Activated CD4-positive, alpha-beta memory T cell treated with anti-CD3 and anti-CD28 coated beads, Interleukin-2, amount 10 ng/mL, durations not matched to agents 7 days and 5 days (primary cell): ENCODE data around the gene ATG16L2. TPM values are rescaled to one million over a fixed set of nuclear protein-coding genes. Genes with fewer than 3 reads are reported as not detected.
"Not testable (repeated sequence)": the region's sequence is repeated elsewhere in the genome, so short reads cannot be mapped to it uniquely, and the experiment has no call there.

Experiments used
- CTCF ChIA-PET: fragments of 350-600 bp; sonication (Branson Sonifier 250); formaldehyde crosslinking; loops from one replicate; lab custom pipeline; 2021; ENCODE audit warnings: antibody characterized with exemption, inconsistent platforms; lab: Charles Lee
- POLR2A ChIA-PET: fragments of 350-600 bp; sonication (Branson Sonifier 250); formaldehyde crosslinking; loops from one replicate; lab custom pipeline; 2021; ENCODE audit warnings: antibody characterized with exemption; lab: Charles Lee
- DNase-seq: peaks from one replicate; pipeline ENCODE4 v3.0.0-alpha.2; 2020
- H3K27ac Mint-ChIP-seq: one replicate; pipeline ENCODE4 v1.8.0; 2021; ENCODE audit warnings: mild to moderate bottlenecking, mixed read lengths
- H3K27me3 Mint-ChIP-seq: one replicate; pipeline ENCODE4 v1.8.0; 2021; ENCODE audit warnings: mixed read lengths
- H3K36me3 Mint-ChIP-seq: one replicate; pipeline ENCODE4 v1.8.0; 2021; ENCODE audit warnings: low read depth, mixed read lengths
- H3K4me1 Mint-ChIP-seq: one replicate; pipeline ENCODE4 v1.8.0; 2021; ENCODE audit warnings: mixed read lengths
- H3K4me3 Mint-ChIP-seq: one replicate; pipeline ENCODE4 v1.8.0; 2021; ENCODE audit warnings: mild to moderate bottlenecking, mixed read lengths
- H3K9me3 Mint-ChIP-seq: one replicate; pipeline ENCODE4 v1.8.0; 2021; ENCODE audit warnings: mixed read lengths
- total RNA-seq, 2 experiments: library from RNA; stranded (reverse); gene quantifications; one replicate each; pipeline ENCODE4 v1.2.3, GENCODE V29; 2021

The ATG16L2 gene
- total RNA-seq, 2 experiments from 2014 or later: 135 to 137 TPM

DNA sequence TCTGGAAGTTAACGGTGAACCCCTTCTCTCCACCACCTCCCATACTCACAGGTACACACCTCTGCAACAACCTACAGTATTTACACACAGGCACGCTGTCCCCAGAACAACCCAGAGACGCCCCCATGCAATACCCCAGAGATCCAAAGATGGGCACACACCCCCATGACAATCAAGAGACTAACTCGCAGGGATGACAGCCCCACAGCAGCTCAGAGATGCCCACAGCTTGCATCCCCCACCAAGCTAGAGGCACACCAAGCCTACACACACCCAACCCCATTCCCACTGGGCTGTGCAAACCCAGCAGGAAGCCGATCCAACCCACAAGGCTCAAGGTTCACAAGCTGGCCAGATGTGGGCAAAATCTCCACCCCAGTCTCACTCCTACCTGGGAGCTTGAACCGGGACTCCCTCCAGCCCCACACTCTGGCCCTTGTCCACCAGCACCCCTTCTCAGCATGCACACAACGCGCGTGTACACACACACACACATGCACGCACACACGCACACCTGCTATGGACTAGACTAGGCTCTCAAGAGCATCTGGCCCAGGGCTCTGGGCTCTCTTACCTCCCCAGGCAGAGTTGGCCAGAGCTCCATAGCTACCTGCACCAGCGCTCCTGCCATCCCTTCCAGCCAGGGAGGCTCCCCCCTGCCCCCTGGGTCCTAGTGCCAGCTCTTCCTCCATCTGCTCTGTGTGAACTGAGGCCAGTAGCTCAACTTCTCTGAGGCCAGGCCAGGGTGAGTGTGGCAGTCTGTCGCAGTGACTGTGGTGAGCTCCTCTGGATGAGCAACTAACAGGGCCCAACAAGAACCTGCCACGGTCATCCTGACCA lies 31.9 kb upstream of the ATG16L2 start:
- Mint-ChIP-seq H3K9me3 (no peaks in the 10 kb centered on the region), H3K4me3 (peak overlapping the region; percentile 72), H3K4me1 (peaks cover 12% of the 10 kb centered on the region), H3K36me3 (no peaks in the 10 kb centered on the region), H3K27me3 (peaks cover 11% of the 10 kb centered on the region), H3K27ac (no peak overlapping the region)
- ChIA-PET CTCF (interaction anchor here (0.9 to 3.4 kb wide), 6 partner anchors 12 to 360 kb away, joined by 3 to 12 read pairs (median 6); partner anchors contain the start of genes ATG16L2 and STARD10), POLR2A (interaction anchor here (0.8 to 2.0 kb wide), 8 partner anchors 9 to 115 kb away, joined by 3 to 8 read pairs (median 3); partner anchors contain the start of gene STARD10)
- DNase-seq: no peak

DNA sequence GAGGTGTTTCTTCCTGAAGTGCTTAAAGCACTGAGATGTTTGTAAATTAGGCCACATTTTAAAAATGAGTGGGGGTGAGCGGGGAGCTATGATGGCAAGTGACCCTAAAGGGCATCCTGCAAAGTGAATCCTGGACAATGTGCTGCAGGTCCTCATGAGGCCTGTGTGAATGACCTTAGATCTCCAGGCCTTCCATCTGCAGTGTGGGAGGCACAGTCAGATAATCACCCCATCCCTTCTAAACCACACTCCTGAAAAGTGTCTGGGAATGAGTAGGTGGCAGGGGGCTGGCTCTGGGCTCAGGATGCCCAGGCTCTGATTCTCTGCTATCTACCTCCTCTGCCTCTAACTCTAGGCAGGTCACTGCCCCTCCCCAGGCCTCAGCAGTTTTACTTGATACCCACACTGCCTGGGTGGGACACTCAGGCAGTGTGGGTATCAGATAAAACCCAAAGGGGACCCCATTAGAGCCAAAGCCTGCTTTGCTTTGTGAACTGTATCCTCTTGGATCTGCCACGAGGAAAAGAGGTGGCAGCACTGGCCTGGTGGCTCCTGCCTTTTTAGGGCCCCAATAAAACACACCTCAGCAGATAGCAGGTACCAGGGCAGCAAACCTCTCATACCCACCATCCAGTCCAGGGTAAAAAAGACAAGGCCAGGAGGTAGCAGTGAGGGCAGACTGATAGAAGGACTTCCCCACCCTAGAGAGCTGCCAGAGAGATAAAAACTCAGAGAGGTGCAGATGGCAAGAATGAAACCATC lies 30.9 kb upstream of the ATG16L2 start:
- H3K27me3 Mint-ChIP-seq: peaks cover 11% of the 10 kb centered on the region
- H3K36me3 Mint-ChIP-seq: no peaks in the 10 kb centered on the region
- no peak overlapping the region for H3K4me3 Mint-ChIP-seq
- no peaks in the 10 kb centered on the region for H3K9me3 Mint-ChIP-seq
- no peak overlapping the region for H3K27ac Mint-ChIP-seq
- DNase-seq: no peak
- H3K4me1 Mint-ChIP-seq: peaks cover 19% of the 10 kb centered on the region
- CTCF ChIA-PET: interaction anchor here (0.9 to 3.4 kb wide), 6 partner anchors 11 to 359 kb away, joined by 3 to 12 read pairs (median 6); partner anchors contain the start of genes ATG16L2 and STARD10
- POLR2A ChIA-PET: interaction anchor here (1.3 to 2.0 kb wide), 5 partner anchors 10 to 116 kb away, joined by 3 to 8 read pairs (median 3); no protein-coding TSS in a partner anchor

DNA sequence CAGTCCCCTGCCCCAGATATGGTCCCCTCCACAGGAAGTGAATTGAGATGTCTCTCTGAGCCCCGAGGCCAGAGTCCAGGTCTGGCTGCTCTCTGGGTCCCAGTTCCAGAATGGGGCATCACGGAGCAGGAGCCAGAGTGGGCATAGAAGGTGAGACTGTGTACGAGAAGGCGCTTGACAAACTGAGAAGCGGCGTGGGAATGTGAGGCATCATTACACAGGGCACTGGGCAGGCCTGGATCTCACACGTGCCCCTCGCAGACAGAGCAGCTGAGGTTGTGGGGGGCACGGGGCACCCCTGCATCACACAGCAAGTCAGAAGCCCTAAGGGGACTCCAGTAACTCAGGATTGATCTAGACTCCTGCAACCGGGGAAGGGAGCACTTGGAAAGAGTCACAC lies 29.5 kb upstream of the ATG16L2 start:
- CTCF ChIA-PET: no interaction called here
- Mint-ChIP-seq H3K27me3 (peaks cover 8% of the 10 kb centered on the region), H3K36me3 (no peaks in the 10 kb centered on the region), H3K4me3 (no peak overlapping the region), H3K27ac (no peak overlapping the region), H3K9me3 (no peaks in the 10 kb centered on the region), H3K4me1 (peaks cover 19% of the 10 kb centered on the region)
- POLR2A ChIA-PET: no interaction called here
- DNase-seq: no peak

DNA sequence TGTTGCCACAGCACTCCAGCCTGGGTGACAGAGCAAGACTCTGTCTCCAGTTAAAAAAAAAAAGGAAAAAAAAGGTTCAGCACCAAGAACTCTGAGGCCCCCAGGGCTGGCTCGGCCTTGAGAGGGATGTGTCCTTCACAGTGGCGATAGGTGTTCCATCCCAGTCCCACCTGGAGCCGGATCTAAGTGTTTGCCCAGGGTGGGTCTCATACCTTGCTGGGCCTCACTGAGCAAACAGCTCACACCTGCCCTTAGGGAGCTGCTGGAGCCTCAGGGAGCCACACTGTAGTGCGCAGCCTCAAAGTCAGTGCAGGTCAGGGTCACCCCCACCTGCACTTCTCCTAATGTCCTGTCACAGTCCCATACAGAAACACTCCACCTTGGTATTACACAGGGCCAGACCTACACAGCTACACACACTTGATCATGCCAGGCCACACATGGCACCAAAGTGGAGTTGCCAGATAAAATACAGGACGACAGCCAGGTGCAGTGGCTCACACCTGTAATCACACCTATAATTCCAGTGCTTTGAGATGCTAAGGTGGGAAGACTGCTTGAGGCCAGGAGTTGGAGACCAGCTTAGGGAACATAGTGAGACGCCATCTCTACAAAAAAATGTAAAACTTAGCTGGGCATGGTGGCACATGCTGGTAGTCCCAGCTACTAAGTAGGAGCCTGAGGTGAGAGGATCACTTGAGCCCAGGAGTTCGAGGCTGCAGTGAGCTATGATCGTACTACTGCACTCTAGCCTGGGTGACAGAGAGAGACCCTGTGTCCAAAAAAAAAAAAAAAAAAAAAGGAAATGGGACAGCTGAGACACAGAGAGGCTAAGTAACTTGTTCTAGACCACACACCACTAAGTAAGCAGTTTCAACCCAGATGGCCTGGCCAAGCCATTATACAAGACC lies 27.7 kb upstream of the ATG16L2 start:
- Mint-ChIP-seq H3K4me3 (no peak overlapping the region), H3K9me3 (no peaks in the 10 kb centered on the region), H3K27ac (no peak overlapping the region), H3K27me3 (no peaks in the 10 kb centered on the region), H3K36me3 (no peaks in the 10 kb centered on the region), H3K4me1 (peaks cover 16% of the 10 kb centered on the region)
- ChIA-PET POLR2A (interaction anchor here (0.9 to 1.3 kb wide), 3 partner anchors 11 to 390 kb away, joined by 3 to 4 read pairs (median 4); no protein-coding TSS in a partner anchor), CTCF (interaction anchor here (0.7 to 1.8 kb wide), 5 partner anchors 11 to 396 kb away, joined by 3 to 9 read pairs (median 4); no protein-coding TSS in a partner anchor)
- no peak for DNase-seq

DNA sequence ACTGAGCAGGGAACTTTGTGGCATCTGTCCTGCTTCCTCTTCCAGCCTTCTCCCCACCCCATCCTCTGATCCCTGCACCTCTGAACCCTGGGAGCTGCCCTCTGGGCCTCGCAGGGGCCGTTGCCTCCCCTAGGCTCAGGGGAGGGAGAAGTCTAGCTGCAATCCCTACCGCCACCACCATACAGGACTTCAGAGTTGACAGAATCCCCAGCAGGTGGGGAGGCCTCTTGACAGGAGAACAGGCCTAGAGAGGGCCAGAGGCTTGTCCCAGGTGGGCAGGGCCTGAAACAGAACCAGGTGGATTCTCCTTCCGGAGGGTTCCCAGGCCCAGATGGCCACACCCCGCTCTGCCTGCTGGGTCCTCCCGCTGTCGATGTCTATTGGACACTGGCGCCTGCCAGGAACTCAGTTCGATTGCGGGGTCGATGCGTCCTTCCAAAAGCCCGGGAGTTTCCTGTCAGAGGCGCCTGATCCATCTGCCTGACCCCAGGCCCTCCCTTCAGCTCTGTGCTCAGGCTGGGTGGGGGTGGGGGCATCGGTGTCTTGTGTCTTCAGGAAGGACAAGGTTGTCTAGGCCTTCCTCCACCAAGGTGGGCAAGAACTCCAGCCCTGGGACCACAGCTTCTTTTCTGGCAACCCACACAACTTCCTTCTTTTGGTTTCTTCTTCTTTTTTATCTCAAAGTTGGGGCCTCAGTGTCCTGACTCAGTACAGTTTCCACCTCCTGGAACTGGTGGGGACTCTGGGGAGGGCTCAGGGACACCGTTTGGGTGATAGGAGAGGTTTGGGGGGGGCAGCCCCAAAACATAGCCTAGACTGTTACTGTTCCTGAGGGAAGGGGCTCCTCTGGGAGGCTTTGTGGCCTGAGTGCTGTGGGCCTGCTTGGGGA lies 26.8 kb upstream of the ATG16L2 start:
- H3K27ac Mint-ChIP-seq: no peak overlapping the region
- H3K4me3 Mint-ChIP-seq: no peak overlapping the region

DNA sequence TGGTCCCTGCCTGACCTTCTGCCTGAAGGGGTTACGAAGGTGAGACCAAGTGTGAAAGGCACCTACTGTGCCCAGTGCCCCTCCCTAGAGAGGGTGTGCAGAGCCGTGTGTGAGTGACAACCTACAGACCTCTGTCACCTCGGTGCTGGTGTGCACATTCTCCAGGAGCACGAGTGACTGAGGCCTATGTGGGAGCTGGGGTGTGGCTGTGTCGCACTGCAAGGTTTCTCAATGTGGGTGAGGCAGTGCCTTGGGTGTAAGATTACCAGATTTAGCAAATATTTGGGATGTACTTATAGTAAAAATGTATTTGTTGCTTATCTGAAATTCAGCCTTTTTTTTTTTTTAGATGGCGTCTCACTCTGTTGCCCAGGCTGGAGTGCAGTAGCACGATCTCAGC lies 26.0 kb upstream of the ATG16L2 start:
- Mint-ChIP-seq H3K4me1 (peaks cover 17% of the 10 kb centered on the region), H3K27me3 (no peaks in the 10 kb centered on the region), H3K9me3 (no peaks in the 10 kb centered on the region), H3K4me3 (no peak overlapping the region), H3K27ac (no peak overlapping the region), H3K36me3 (no peaks in the 10 kb centered on the region)
- ChIA-PET POLR2A (interaction anchor here (1.0 kb wide), 1 partner anchor 25 kb away, joined by 3 read pairs; no protein-coding TSS in a partner anchor), CTCF (interaction anchor here (1.3 kb wide), 1 partner anchor 63 kb away, joined by 5 read pairs; no protein-coding TSS in a partner anchor)
- DNase-seq: no peak

More for the DNA sequence above, 26.8 kb upstream of the ATG16L2 start:
- POLR2A ChIA-PET: interaction anchor here (0.9 to 1.3 kb wide), 2 partner anchors 26 to 390 kb away, joined by 3 to 4 read pairs; no protein-coding TSS in a partner anchor
- CTCF ChIA-PET: interaction anchor here (1.0 to 1.8 kb wide), 4 partner anchors 26 to 395 kb away, joined by 3 to 5 read pairs (median 4); no protein-coding TSS in a partner anchor
- peaks cover 12% of the 10 kb centered on the region for H3K4me1 Mint-ChIP-seq
- H3K27me3 Mint-ChIP-seq: no peaks in the 10 kb centered on the region
- H3K36me3 Mint-ChIP-seq: no peaks in the 10 kb centered on the region
- H3K9me3 Mint-ChIP-seq: no peaks in the 10 kb centered on the region
- no peak for DNase-seq

DNA sequence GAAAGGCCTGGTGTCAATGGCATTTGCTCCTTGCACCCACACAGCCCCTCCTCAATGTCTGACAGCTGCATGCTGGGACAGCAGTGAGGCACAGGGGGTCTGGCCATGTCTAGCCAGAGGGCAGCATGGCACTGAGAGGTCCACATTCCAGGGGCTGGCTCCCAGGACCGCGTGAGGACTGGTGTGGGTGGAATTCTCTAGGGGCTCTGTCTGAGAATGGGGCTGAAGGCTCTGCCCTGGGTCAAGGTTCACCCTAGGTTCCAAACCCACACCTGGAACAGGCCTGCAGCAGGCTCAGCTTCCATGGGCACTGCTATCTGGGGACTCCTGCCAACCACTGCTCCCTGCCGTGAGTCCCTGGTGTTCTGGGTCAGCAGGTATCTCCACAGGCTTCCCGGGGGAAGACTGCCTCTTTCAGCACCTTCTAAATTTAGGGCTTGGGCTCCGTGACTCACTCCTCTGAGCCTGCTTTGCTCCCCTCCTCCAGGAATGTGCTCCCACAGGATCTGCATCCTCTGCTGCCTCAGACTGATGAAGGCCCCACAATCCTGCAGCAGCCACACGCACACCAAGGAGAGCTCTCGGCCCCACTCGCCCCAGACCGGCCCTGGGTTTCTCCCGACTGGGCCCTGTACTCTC lies 24.6 kb upstream of the ATG16L2 start:
- POLR2A ChIA-PET: interaction anchor here (0.6 kb wide), 1 partner anchor 85 kb away, joined by 3 read pairs; no protein-coding TSS in a partner anchor
- no peak for DNase-seq
- Mint-ChIP-seq H3K27me3 (no peaks in the 10 kb centered on the region), H3K9me3 (no peaks in the 10 kb centered on the region), H3K4me3 (no peak overlapping the region), H3K36me3 (no peaks in the 10 kb centered on the region), H3K27ac (no peak overlapping the region), H3K4me1 (peaks cover 26% of the 10 kb centered on the region)
- CTCF ChIA-PET: interaction anchor here (1.2 to 2.2 kb wide), 2 partner anchors 23 to 65 kb away, joined by 3 to 11 read pairs; no protein-coding TSS in a partner anchor

DNA sequence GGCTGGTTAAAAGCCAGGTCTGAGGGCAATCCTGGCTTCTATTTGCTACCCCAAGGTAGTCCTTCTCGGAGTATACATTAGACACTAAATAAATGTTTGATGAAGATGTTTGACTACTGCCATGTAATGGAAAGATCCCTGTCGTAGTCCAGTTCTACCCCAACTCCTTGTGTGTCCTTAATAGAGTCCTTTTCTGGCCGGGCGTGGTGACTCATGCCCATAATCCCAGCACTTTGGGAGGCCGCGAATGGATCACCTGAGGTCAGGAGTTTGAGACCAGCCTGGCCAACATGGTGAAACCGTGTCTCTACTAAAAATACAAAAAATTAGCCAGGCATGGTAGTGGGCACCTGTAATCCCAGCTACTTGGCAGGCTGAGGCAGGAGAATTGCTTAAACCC lies 23.0 kb upstream of the ATG16L2 start:
- H3K4me3 Mint-ChIP-seq, H3K27ac Mint-ChIP-seq, H3K36me3 Mint-ChIP-seq, DNase-seq, H3K9me3 Mint-ChIP-seq, CTCF ChIA-PET, H3K27me3 Mint-ChIP-seq: not testable (repeated sequence)
- peaks cover 29% of the 10 kb centered on the region for H3K4me1 Mint-ChIP-seq
- POLR2A ChIA-PET: interaction anchor here (1.0 kb wide), 1 partner anchor 22 kb away, joined by 3 read pairs; no protein-coding TSS in a partner anchor

DNA sequence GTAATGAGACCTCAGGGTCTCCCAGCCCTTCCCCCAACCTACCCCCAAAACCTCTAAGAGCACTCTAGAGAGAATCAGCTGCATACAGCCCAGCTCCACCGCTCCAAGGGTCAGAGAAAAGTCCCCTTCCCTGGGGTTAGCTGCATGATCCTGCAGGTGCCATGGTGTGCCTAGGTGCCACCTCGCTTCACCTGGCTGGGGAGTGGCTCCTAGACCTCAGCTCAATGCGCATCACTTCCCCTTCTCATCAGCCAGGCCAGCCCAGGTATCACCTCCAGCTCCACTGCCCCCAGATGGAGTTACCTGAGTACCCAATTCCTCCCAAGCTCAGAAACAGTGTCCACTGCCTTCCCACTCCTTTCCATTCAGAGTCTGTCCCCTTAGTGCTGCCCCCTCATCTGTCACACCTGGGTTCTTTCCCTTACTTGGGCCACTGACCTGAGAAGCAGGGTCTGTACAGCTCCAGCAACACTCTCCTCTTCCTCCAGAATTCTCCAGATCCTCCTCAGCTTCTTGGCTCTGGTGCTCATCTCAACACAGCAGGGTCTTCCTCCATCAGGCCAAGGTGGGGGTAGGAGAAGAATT lies 21.7 kb upstream of the ATG16L2 start:
- H3K9me3 Mint-ChIP-seq: no peaks in the 10 kb centered on the region
- ChIA-PET POLR2A (interaction anchor here (1.0 to 3.9 kb wide), 6 partner anchors 10 to 350 kb away, joined by 3 to 54 read pairs (median 6); partner anchors contain the start of genes ATG16L2 and FCHSD2), CTCF (interaction anchor here (0.6 to 4.3 kb wide), 15 partner anchors 19 to 385 kb away, joined by 3 to 70 read pairs (median 3); partner anchors contain the start of genes ATG16L2 and FCHSD2)
- H3K4me1 Mint-ChIP-seq: peaks cover 29% of the 10 kb centered on the region
- H3K27ac Mint-ChIP-seq: peak overlapping the region; percentile 96
- H3K36me3 Mint-ChIP-seq: no peaks in the 10 kb centered on the region
- no peaks in the 10 kb centered on the region for H3K27me3 Mint-ChIP-seq
- H3K4me3 Mint-ChIP-seq: no peak overlapping the region
- DNase-seq: no peak

DNA sequence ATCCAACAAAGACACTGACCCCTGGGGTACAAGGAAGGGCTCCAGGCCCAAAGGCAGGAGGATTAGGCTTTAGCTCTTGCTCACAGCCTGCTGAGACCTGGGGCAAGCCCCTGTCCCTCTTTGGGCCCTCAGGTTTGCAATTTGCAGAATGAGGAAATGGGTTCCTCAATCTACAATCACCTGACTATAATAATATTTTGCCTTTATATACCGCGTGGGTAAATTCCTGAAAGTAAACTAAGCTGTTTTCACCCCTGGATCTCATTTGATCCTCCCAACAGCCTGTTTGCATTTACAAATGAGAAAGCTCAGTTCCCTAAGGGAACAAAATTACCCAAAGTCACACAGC lies 21.2 kb upstream of the ATG16L2 start:
- Mint-ChIP-seq H3K27me3 (no peaks in the 10 kb centered on the region), H3K36me3 (no peaks in the 10 kb centered on the region), H3K4me1 (peaks cover 25% of the 10 kb centered on the region), H3K4me3 (peak overlapping the region; percentile 93), H3K9me3 (no peaks in the 10 kb centered on the region), H3K27ac (peak overlapping the region; percentile 96)
- no peak for DNase-seq
- ChIA-PET POLR2A (interaction anchor here (1.0 to 3.9 kb wide), 6 partner anchors 11 to 350 kb away, joined by 3 to 54 read pairs (median 6); partner anchors contain the start of genes ATG16L2 and FCHSD2), CTCF (interaction anchor here (0.6 to 4.3 kb wide), 17 partner anchors 15 to 385 kb away, joined by 3 to 70 read pairs (median 3); partner anchors contain the start of genes ATG16L2 and FCHSD2)
